GM12878 (cell line): Measurements from ENCODE around the gene DIO1. TPM values are rescaled to one million over a fixed set of nuclear protein-coding genes. Genes with fewer than 3 reads are reported as not detected.

ENCODE experiments used
- ATAC-seq: fragments of 200-7000 bp; cut with Tn5 transposase; 3 replicates; pipeline ENCODE4 v1.9.1; 2020; ENCODE audit warnings: mild to moderate bottlenecking, moderate library complexity
- BruUV-seq: library from RNA; stranded (reverse); fragments of 400-500 nt; replicated peaks from 2 replicates; lab custom pipeline; 2021; lab: Mats Ljungman, UMichigan
- CTCF ChIA-PET: fragments of 300-600 bp; sonication (Branson Sonifier 250); formaldehyde crosslinking; extraction: SDS; loops from one replicate; lab custom pipeline; 2021; ENCODE audit warnings: inconsistent platforms; lab: Yijun Ruan, JAX
- POLR2A ChIA-PET: fragments of 350-600 bp; formaldehyde crosslinking; extraction: SDS; loops from one replicate; lab custom pipeline; 2021; ENCODE audit warnings: inconsistent platforms; lab: Charles Lee
- RAD21 ChIA-PET: fragments of 300-600 bp; sonication (Branson Sonifier 250); formaldehyde crosslinking; loops from one replicate; lab custom pipeline; 2023; ENCODE audit warnings: antibody characterized with exemption; ENCODE audit not compliant: unreplicated experiment; lab: Charles Lee
- SMC1A ChIA-PET: fragments of 300-600 bp; sonication (Branson Sonifier 250); formaldehyde crosslinking; loops from one replicate; lab custom pipeline; 2023; ENCODE audit not compliant: unreplicated experiment, uncharacterized antibody; lab: Charles Lee
- DNase-seq: peaks from one replicate; pipeline ENCODE4 v3.0.0-alpha.2; 2011; ENCODE audit warnings: low read depth, low spot score
- FAIRE-seq: peaks from 3 replicates; lab custom pipeline; 2011; peaks lifted over from hg19 to GRCh38; lab: Jason Lieb, UNC
- H2AFZ ChIP-seq: 2 replicates; pipeline ENCODE4 v1.6.0; 2011; ENCODE audit warnings: low read depth, low read length, control low read depth; ENCODE audit not compliant: control insufficient read depth
- H3K27ac ChIP-seq: 2 replicates; pipeline ENCODE4 v1.5.1; 2011; ENCODE audit warnings: control low read depth; ENCODE audit not compliant: control insufficient read depth, insufficient read depth
- H3K27me3 ChIP-seq, 2 experiments: replicated peaks in 1 of 2; 2 replicates each; pipeline versions ENCODE4 v1.6.0 to v1.6.1; 2011; ENCODE audit warnings: low read length in 1 of 2; ENCODE audit not compliant: control insufficient read depth in 2 of 2, insufficient read depth in 2 of 2
- H3K36me3 ChIP-seq, 2 experiments: 2 replicates each; pipeline ENCODE4 v1.5.1; 2011; ENCODE audit warnings: low read length in 1 of 2; ENCODE audit not compliant: control insufficient read depth in 2 of 2, insufficient read depth in 2 of 2
- H3K4me1 ChIP-seq: 2 replicates; pipeline ENCODE4 v1.6.1; 2011; ENCODE audit warnings: mild to moderate bottlenecking, low read length, moderate library complexity, mixed read lengths; ENCODE audit not compliant: control insufficient read depth, insufficient read depth
- H3K4me2 ChIP-seq: 2 replicates; pipeline ENCODE4 v1.6.0; 2011; ENCODE audit warnings: control low read depth; ENCODE audit not compliant: control insufficient read depth, insufficient read depth
- H3K4me3 ChIP-seq: fragments of 200-600 bp; sonication (generic); 2 replicates; pipeline ENCODE4 v1.5.1; 2016
- H3K79me2 ChIP-seq: 2 replicates; pipeline ENCODE4 v1.6.0; 2011; ENCODE audit warnings: low read length; ENCODE audit not compliant: control insufficient read depth, insufficient read depth
- H3K9ac ChIP-seq: 2 replicates; pipeline ENCODE4 v1.8.0; 2011; ENCODE audit warnings: low read length, control low read depth, mixed read lengths; ENCODE audit not compliant: control insufficient read depth, insufficient read depth
- H3K9me3 ChIP-seq: replicated peaks from 3 replicates; pipeline ENCODE4 v1.5.1; 2011; ENCODE audit warnings: mild to moderate bottlenecking, low read length; ENCODE audit not compliant: control insufficient read depth, insufficient read depth
- H4K20me1 ChIP-seq: 2 replicates; pipeline ENCODE4 v1.6.0; 2011; ENCODE audit not compliant: control insufficient read depth, insufficient read depth
- FOXM1 ChIP-seq: IDR thresholded peaks from 2 replicates; pipeline ENCODE4 v1.6.1; 2012; ENCODE audit warnings: low read depth, mild to moderate bottlenecking, inconsistent platforms, low read length, moderate library complexity
- GABPA ChIP-seq: IDR thresholded peaks from 2 replicates; pipeline ENCODE4 v1.6.1; 2014; ENCODE audit warnings: antibody characterized with exemption, low read depth, mild to moderate bottlenecking, inconsistent platforms
- NFYB ChIP-seq: IDR thresholded peaks from 2 replicates; pipeline ENCODE4 v1.6.1; 2011; ENCODE audit warnings: low read depth, mild to moderate bottlenecking, low read length, improper control_type of control experiment, moderate library complexity; ENCODE audit not compliant: insufficient read depth
- NR2F1 ChIP-seq: fragments of 450-650 bp; conservative IDR thresholded peaks from 2 replicates; pipeline ENCODE4 v1.6.1; 2017; ENCODE audit warnings: mild to moderate bottlenecking
- PAX8 ChIP-seq: fragments of 450-650 bp; IDR thresholded peaks from 2 replicates; pipeline ENCODE4 v1.6.1; 2017; ENCODE audit warnings: mild to moderate bottlenecking, moderate library complexity
- RB1 ChIP-seq: fragments of 450-650 bp; formaldehyde crosslinking; IDR thresholded peaks from 2 replicates; pipeline ENCODE4 v1.6.1; 2017; ENCODE audit warnings: mild to moderate bottlenecking, borderline replicate concordance
- SPI1 ChIP-seq: IDR thresholded peaks from 2 replicates; pipeline ENCODE4 v1.6.1; 2011; ENCODE audit warnings: low read depth, mild to moderate bottlenecking, low read length, moderate library complexity, borderline replicate concordance; ENCODE audit not compliant: insufficient read depth
- WRNIP1 ChIP-seq: IDR thresholded peaks from 2 replicates; pipeline ENCODE4 v1.6.1; 2011; ENCODE audit warnings: low read depth, low read length, improper control_type of control experiment, borderline replicate concordance
- WGBS: methylation state at CpG from one replicate; pipeline ENCODE4 v1.1.6; 2016; ENCODE audit warnings: low lambda C conversion rate; ENCODE audit not compliant: insufficient replicate concordance, insufficient coverage; ENCODE audit errors: missing lambda C conversion rate; 5-methylcytosine and 5-hydroxymethylcytosine counted together
- in situ Hi-C: fragments of 300-500 bp; cut with MboI; formaldehyde crosslinking; loops from 9 replicates; pipeline ENCODE4 v1.14.3; 2018; ENCODE audit warnings: mixed read lengths
- intact Hi-C: fragments of 100-400 bp; cut with micrococcal nuclease; formaldehyde crosslinking; loops from one replicate; pipeline ENCODE4 v1.14.2; 2022; ENCODE audit not compliant: unreplicated experiment
- polyA plus RNA-seq, 11 experiments: library from polyadenylated mRNA; depleted of rRNA in 4 of 11; unstranded in 6 of 11; stranded (reverse) in 5 of 11; fragments of >200 nt; fragmentation: Nextera tagmentation in 4 of 11; fragmentation: Illumina TruSeq in 1 of 11; extraction: Ambion mirVana in 4 of 11; extraction: Trizol in 1 of 11; gene quantifications; 1 replicate in 1 of 11; 2 replicates in 10 of 11; pipeline versions ENCODE4 v1.2.1 to v1.2.3, GENCODE V29; 2011 to 2016; ENCODE audit warnings: inconsistent platforms in 2 of 11, missing spikeins in 2 of 11, low read depth in 1 of 11
- total RNA-seq, 4 experiments: library from RNA; depleted of rRNA in 3 of 4; stranded (reverse); fragments of >200 nt in 3 of 4; fragmentation: Illumina TruSeq in 1 of 4; extraction: Trizol in 1 of 4; gene quantifications; 2 replicates each; pipeline versions ENCODE4 v1.2.1 to v1.2.3, GENCODE V29; 2013 to 2021
- TF ChIP-seq, protein P1 (sequence below): IDR thresholded peaks from 2 replicates; pipeline ENCODE4 v1.6.1; 2012; ENCODE audit warnings: low read depth, low read length, improper control_type of control experiment
- TF ChIP-seq, protein P2 (sequence below): fragments of 450-650 bp; formaldehyde crosslinking; IDR thresholded peaks from 2 replicates; pipeline ENCODE4 v1.4.0; 2020; ENCODE audit warnings: mild to moderate bottlenecking, moderate library complexity
- TF ChIP-seq, protein P3 (sequence below): IDR thresholded peaks from 2 replicates; pipeline ENCODE4 v1.6.1; 2011; ENCODE audit warnings: mild to moderate bottlenecking, low read depth, low read length, moderate library complexity; ENCODE audit not compliant: insufficient replicate concordance
- TF ChIP-seq, protein P4 (sequence below): IDR thresholded peaks from 2 replicates; pipeline ENCODE4 v1.6.1; 2012; ENCODE audit warnings: improper control_type of control experiment, low read depth, low read length; ENCODE audit not compliant: insufficient replicate concordance

DIO1 gene
- total and polyA plus RNA-seq, 10 of the 15 experiments (the other 5 are each of a cell fraction or from before 2014, with no cell fraction given) = 0.11 to 0.26 (median 0.12) TPM; not detected in 6

DNA sequence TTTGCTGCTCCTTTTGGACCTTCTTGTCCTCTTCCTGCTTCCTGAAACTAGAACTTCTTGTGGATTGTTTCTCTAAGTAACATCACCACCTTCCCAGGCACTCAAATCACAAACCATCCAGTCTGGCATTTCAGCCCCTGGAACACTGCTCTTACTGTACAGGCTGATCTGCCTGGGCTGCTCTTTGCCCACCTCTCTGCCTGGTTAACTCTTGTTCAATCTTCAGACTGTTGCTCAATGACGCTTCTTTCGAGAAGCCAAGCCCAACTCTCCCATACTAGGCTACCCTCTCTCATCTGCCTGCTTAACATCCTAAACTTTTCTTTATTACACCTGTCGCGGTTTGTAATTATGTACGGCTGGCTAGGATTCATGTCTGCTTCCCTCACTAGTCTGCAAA lies 657 bp downstream of the DIO1 start:
- ChIA-PET POLR2A (interaction anchor here (1.0 kb wide), 1 partner anchor 50 kb away, joined by 3 read pairs; no protein-coding TSS in a partner anchor), CTCF (interaction anchor here (1.8 kb wide), 1 partner anchor 16 kb away, joined by 8 read pairs; no protein-coding TSS in a partner anchor), RAD21 (no interaction called here), SMC1A (no interaction called here)
- no peak for FAIRE-seq
- Histone ChIP-seq H3K9me3 (no peaks in the 10 kb centered on the region), H3K9ac (no peak overlapping the region), H3K79me2 (no peaks in the 10 kb centered on the region), H3K27ac (no peak overlapping the region), H3K27me3 (no peaks in the 10 kb centered on the region), H4K20me1 (no peaks in the 10 kb centered on the region), H3K4me1 (peaks cover 5% of the 10 kb centered on the region; the same call in 1 of the 2 replicates), H3K4me3 (no peak overlapping the region), H3K4me2 (no peak overlapping the region), H2AFZ (no peak overlapping the region), H3K36me3 (no peaks in the 10 kb centered on the region)
- in situ Hi-C loops = loop anchor here (5.0 kb wide), 1 partner anchor 48 kb away; no protein-coding TSS in a partner anchor
- 100% methylated on average over 5 of the region's 5 CpGs for WGBS
- no peak for ATAC-seq
- intact Hi-C loops = no loop called here
- no peak for DNase-seq
- no TSS peak for BruUV-seq
- TF ChIP-seq NFYB (no peak), PAX8 (no peak), SPI1 (no peak), NR2F1 (no peak), GABPA (no peak), WRNIP1 (no peak), RB1 (no peak), FOXM1 (no peak)
- TF ChIP-seq, protein P1, sequence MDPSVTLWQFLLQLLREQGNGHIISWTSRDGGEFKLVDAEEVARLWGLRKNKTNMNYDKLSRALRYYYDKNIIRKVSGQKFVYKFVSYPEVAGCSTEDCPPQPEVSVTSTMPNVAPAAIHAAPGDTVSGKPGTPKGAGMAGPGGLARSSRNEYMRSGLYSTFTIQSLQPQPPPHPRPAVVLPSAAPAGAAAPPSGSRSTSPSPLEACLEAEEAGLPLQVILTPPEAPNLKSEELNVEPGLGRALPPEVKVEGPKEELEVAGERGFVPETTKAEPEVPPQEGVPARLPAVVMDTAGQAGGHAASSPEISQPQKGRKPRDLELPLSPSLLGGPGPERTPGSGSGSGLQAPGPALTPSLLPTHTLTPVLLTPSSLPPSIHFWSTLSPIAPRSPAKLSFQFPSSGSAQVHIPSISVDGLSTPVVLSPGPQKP = no peak
- TF ChIP-seq, protein P2, sequence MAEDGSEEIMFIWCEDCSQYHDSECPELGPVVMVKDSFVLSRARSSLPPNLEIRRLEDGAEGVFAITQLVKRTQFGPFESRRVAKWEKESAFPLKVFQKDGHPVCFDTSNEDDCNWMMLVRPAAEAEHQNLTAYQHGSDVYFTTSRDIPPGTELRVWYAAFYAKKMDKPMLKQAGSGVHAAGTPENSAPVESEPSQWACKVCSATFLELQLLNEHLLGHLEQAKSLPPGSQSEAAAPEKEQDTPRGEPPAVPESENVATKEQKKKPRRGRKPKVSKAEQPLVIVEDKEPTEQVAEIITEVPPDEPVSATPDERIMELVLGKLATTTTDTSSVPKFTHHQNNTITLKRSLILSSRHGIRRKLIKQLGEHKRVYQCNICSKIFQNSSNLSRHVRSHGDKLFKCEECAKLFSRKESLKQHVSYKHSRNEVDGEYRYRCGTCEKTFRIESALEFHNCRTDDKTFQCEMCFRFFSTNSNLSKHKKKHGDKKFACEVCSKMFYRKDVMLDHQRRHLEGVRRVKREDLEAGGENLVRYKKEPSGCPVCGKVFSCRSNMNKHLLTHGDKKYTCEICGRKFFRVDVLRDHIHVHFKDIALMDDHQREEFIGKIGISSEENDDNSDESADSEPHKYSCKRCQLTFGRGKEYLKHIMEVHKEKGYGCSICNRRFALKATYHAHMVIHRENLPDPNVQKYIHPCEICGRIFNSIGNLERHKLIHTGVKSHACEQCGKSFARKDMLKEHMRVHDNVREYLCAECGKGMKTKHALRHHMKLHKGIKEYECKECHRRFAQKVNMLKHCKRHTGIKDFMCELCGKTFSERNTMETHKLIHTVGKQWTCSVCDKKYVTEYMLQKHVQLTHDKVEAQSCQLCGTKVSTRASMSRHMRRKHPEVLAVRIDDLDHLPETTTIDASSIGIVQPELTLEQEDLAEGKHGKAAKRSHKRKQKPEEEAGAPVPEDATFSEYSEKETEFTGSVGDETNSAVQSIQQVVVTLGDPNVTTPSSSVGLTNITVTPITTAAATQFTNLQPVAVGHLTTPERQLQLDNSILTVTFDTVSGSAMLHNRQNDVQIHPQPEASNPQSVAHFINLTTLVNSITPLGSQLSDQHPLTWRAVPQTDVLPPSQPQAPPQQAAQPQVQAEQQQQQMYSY (CRISPR knock-in tag) = no peak
- TF ChIP-seq, protein P3, sequence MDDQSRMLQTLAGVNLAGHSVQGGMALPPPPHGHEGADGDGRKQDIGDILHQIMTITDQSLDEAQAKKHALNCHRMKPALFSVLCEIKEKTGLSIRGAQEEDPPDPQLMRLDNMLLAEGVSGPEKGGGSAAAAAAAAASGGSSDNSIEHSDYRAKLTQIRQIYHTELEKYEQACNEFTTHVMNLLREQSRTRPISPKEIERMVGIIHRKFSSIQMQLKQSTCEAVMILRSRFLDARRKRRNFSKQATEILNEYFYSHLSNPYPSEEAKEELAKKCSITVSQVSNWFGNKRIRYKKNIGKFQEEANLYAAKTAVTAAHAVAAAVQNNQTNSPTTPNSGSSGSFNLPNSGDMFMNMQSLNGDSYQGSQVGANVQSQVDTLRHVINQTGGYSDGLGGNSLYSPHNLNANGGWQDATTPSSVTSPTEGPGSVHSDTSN = no peak
- TF ChIP-seq, protein P4, sequence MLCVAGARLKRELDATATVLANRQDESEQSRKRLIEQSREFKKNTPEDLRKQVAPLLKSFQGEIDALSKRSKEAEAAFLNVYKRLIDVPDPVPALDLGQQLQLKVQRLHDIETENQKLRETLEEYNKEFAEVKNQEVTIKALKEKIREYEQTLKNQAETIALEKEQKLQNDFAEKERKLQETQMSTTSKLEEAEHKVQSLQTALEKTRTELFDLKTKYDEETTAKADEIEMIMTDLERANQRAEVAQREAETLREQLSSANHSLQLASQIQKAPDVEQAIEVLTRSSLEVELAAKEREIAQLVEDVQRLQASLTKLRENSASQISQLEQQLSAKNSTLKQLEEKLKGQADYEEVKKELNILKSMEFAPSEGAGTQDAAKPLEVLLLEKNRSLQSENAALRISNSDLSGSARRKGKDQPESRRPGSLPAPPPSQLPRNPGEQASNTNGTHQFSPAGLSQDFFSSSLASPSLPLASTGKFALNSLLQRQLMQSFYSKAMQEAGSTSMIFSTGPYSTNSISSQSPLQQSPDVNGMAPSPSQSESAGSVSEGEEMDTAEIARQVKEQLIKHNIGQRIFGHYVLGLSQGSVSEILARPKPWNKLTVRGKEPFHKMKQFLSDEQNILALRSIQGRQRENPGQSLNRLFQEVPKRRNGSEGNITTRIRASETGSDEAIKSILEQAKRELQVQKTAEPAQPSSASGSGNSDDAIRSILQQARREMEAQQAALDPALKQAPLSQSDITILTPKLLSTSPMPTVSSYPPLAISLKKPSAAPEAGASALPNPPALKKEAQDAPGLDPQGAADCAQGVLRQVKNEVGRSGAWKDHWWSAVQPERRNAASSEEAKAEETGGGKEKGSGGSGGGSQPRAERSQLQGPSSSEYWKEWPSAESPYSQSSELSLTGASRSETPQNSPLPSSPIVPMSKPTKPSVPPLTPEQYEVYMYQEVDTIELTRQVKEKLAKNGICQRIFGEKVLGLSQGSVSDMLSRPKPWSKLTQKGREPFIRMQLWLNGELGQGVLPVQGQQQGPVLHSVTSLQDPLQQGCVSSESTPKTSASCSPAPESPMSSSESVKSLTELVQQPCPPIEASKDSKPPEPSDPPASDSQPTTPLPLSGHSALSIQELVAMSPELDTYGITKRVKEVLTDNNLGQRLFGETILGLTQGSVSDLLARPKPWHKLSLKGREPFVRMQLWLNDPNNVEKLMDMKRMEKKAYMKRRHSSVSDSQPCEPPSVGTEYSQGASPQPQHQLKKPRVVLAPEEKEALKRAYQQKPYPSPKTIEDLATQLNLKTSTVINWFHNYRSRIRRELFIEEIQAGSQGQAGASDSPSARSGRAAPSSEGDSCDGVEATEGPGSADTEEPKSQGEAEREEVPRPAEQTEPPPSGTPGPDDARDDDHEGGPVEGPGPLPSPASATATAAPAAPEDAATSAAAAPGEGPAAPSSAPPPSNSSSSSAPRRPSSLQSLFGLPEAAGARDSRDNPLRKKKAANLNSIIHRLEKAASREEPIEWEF = no peak
